GM18505 (cell line): ENCODE measurements around the gene GTF3A.
A peak's percentile ranks its signal among the peaks of the same experiment; 100 is the strongest.

Experiments used
- ATAC-seq: cut with Tn5 transposase; IDR thresholded peaks from one replicate; pipeline ENCODE4 v1.9.1; 2021; ENCODE audit not compliant: unreplicated experiment
- POLR2A ChIP-seq: IDR thresholded peaks from 4 replicates; pipeline ENCODE4 v1.6.1; 2011; ENCODE audit warnings: borderline replicate concordance; ENCODE audit not compliant: insufficient read depth, insufficient read length; ENCODE audit errors: extremely low read depth

The GTF3A gene

GRCh38 chr13:27424246-27425157, at the start of gene GTF3A:
Gene GTF3A (plus strand): TSS chr13:27424619.
- ATAC-seq, result peak; percentile 82
- TF ChIP-seq POLR2A, result peak; percentile 98

GRCh38 chr13:27374650-27375049, 49.8 kb upstream of the GTF3A start:
- no peak for TF ChIP-seq POLR2A
- peak; percentile 55 for ATAC-seq

GRCh38 chr13:27375686-27376326, 48.6 kb upstream of the GTF3A start:
- TF ChIP-seq POLR2A, result no peak
- ATAC-seq, result no peak

GRCh38 chr13:27379126-27379525, 45.3 kb upstream of the GTF3A start:
- TF ChIP-seq POLR2A, result no peak
- ATAC-seq, result no peak

- ATAC-seq, result no peak
These were observed 44.5 kb upstream of the GTF3A start for GRCh38 chr13:27379694-27380641.

GRCh38 chr13:27381601-27382000, 42.8 kb upstream of the GTF3A start:
- TF ChIP-seq POLR2A, result no peak
- no peak for ATAC-seq

More at GRCh38 chr13:27379694-27380641, 44.5 kb upstream of the GTF3A start:
- TF ChIP-seq POLR2A, result no peak

GRCh38 chr13:27383104-27383921, 41.1 kb upstream of the GTF3A start:
- no peak for TF ChIP-seq POLR2A
- ATAC-seq, result no peak

- TF ChIP-seq POLR2A, result no peak
- ATAC-seq, result no peak
These were observed 40.1 kb upstream of the GTF3A start for GRCh38 chr13:27384285-27384684.

GRCh38 chr13:27388241-27388640, 36.2 kb upstream of the GTF3A start:
- no peak for TF ChIP-seq POLR2A
- no peak for ATAC-seq

- ATAC-seq, result no peak
- no peak for TF ChIP-seq POLR2A
These were observed 34.5 kb upstream of the GTF3A start for GRCh38 chr13:27389891-27390290.

GRCh38 chr13:27391471-27391870, 32.9 kb upstream of the GTF3A start:
- no peak for TF ChIP-seq POLR2A
- ATAC-seq, result no peak

- TF ChIP-seq POLR2A, result no peak
- no peak for ATAC-seq
These were observed 31.3 kb upstream of the GTF3A start for GRCh38 chr13:27393101-27393500.
